ENCODE measurements around the gene KIAA0319L. TPM values are rescaled to one million over a fixed set of nuclear protein-coding genes. Genes with fewer than 3 reads are reported as not detected.

KIAA0319L gene
- total RNA-seq, 1 experiment from 2014 or later = 16.1 TPM

GRCh38 chr1:35447278-35447677 lies 109.9 kb downstream of the KIAA0319L start:
- DNase-seq (ENCODE audit: low spot score) = no peak

GRCh38 chr1:35444519-35444774 lies 112.8 kb downstream of the KIAA0319L start:
- DNase-seq (ENCODE audit: low spot score) = no peak

GRCh38 chr1:35443768-35444518 lies 113.3 kb downstream of the KIAA0319L start:
- DNase-seq (ENCODE audit: low spot score) = no peak

GRCh38 chr1:35442734-35443133 lies 114.5 kb downstream of the KIAA0319L start:
- no peak for DNase-seq (ENCODE audit: low spot score)

GRCh38 chr1:35441926-35442579 lies 115.2 kb downstream of the KIAA0319L start:
- no peak for DNase-seq (ENCODE audit: low spot score)

- no peak for DNase-seq (ENCODE audit: low spot score)
Observed at GRCh38 chr1:35439626-35440025, 117.6 kb downstream of the KIAA0319L start.

GRCh38 chr1:35437200-35437599 lies 120.0 kb downstream of the KIAA0319L start:
- no peak for DNase-seq (ENCODE audit: low spot score)

- no peak for DNase-seq (ENCODE audit: low spot score)
Observed at GRCh38 chr1:35436078-35436477, 121.1 kb downstream of the KIAA0319L start.

GRCh38 chr1:35434703-35435102 lies 122.5 kb downstream of the KIAA0319L start:
- no peak for DNase-seq (ENCODE audit: low spot score)

GRCh38 chr1:35433714-35434113 lies 123.5 kb downstream of the KIAA0319L start:
- DNase-seq (ENCODE audit: low spot score) = no peak

GRCh38 chr1:35432231-35432630 lies 125.0 kb downstream of the KIAA0319L start:
- no peak for DNase-seq (ENCODE audit: low spot score)

GRCh38 chr1:35431173-35431599 lies 126.0 kb downstream of the KIAA0319L start:
- peak; percentile 27 for DNase-seq (ENCODE audit: low spot score)

GRCh38 chr1:35430762-35431161 lies 126.4 kb downstream of the KIAA0319L start:
- DNase-seq (ENCODE audit: low spot score) = no peak

GRCh38 chr1:35428360-35428759 lies 128.8 kb downstream of the KIAA0319L start:
- no peak for DNase-seq (ENCODE audit: low spot score)

- no peak for DNase-seq (ENCODE audit: low spot score)
Observed at GRCh38 chr1:35426097-35426586, 131.1 kb downstream of the KIAA0319L start.

GRCh38 chr1:35408925-35409324 lies 148.3 kb downstream of the KIAA0319L start:
- DNase-seq (ENCODE audit: low spot score) = no peak

GRCh38 chr1:35407743-35408142 lies 149.5 kb downstream of the KIAA0319L start:
- no peak for DNase-seq (ENCODE audit: low spot score)

GRCh38 chr1:35406103-35406502 lies 151.1 kb downstream of the KIAA0319L start:
- no peak for DNase-seq (ENCODE audit: low spot score)

- DNase-seq (ENCODE audit: low spot score) = no peak
Observed at GRCh38 chr1:35401049-35401448, 156.2 kb downstream of the KIAA0319L start.

- DNase-seq (ENCODE audit: low spot score) = no peak
Observed at GRCh38 chr1:35398739-35399138, 158.5 kb downstream of the KIAA0319L start.

GRCh38 chr1:35394386-35394785 lies 162.8 kb downstream of the KIAA0319L start:
- no peak for DNase-seq (ENCODE audit: low spot score)

GRCh38 chr1:35390600-35391494 lies 166.4 kb downstream of the KIAA0319L start:
- DNase-seq (ENCODE audit: low spot score) = no peak
